Kidney glomerular epithelial cell (primary cell): ENCODE data around the gene SLC35B1.
"Not testable (repeated sequence)": the region's sequence is repeated elsewhere in the genome, so short reads cannot be mapped to it uniquely, and the experiment has no call there.

Experiments
- DNase-seq: peaks from one replicate; lab custom pipeline; 2025; lab: John Stamatoyannopoulos, UW

Gene SLC35B1

DNA sequence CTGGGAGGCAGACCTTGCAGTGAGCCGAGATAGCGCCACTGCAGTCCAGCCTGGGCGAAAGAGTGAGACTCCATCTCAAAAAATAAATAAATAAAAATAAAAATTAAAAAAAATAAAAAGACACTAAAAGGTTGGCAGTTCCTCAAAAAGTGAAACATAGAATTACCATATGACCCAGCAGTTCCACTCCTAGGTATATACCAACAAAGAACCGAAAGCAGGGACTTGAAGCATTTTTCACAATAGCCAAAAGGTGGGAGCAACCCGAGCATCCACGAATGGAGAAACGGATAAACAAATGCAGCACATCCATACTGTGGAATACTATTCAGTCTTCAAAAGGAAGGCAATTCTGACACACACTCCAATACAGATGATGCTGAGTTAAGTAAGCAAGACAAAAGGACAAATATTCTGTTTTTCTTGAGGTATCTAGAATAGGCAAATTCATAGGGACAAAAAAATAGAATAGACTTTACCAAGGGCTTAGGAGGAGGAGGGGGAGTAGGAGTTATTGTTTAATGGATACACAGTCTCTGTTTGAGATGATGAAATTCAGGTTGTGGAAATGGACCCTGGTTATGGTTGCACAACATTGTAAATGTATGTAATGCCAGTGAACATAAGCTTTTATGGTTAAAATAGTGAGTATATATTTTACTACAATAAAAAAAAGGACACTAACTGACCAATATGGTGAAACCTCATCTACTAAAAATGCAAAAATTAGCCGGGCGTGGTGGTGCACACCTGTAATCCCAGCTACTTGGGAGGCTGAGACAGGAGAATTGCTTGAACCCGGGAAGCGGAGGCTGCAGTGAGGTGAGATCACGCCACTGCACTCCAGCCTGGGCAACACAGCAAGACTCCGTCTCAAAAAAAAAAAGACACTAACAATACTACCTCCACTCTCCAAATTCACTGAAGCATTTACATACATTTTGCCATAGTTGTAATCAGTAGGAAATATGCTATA, 27.0 kb upstream of the SLC35B1 start:
- no peak for DNase-seq

DNA sequence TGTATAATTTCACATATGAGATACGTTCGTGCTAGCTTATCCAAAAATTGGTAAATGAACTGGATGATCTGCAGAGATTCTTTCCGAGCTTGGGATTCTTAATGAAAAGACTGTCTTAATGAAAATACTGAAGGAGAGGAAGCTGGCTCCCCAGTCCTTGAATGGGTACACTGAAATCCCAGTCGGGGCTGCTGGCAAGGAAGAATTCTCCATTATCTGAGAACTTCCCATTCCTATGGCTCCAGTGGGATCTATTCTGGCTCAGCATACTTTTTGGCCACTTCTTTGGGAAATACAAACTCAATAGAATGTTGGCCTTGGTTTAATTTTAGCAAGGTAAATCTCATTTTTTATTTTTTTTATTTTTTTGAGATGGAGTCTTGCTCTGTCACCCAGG, 23.7 kb upstream of the SLC35B1 start:
- DNase-seq: no peak

DNA sequence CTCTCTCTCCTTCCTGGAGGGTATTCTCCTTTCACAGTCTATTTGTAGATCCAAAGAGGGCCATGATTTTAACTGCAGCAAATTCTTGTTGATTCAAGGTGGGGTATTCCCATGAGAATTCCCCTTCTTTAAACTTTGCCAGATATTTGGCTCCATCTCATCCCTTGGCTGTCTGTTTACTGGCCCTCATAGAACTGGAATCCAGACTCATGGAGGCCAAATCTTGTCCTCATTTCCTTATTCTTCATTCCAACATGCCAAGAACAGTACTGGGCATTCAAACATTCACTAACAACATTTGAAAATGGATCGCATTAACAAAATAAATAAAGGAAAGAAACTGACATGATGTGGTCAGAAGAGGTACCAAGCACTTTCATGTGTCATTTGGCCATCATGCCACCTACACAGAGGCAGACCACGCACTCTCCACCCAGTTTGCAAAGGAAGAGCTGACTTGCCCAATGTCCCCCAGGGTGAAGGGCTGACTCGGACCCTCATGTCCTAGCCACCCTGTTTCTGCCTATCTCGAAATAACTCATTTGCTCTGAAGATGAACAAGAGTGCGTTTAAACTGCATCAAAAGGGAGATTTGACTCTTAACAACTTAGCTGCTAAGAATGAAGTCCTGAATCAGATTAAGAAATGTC, 23.1 kb upstream of the SLC35B1 start:
- DNase-seq: no peak

DNA sequence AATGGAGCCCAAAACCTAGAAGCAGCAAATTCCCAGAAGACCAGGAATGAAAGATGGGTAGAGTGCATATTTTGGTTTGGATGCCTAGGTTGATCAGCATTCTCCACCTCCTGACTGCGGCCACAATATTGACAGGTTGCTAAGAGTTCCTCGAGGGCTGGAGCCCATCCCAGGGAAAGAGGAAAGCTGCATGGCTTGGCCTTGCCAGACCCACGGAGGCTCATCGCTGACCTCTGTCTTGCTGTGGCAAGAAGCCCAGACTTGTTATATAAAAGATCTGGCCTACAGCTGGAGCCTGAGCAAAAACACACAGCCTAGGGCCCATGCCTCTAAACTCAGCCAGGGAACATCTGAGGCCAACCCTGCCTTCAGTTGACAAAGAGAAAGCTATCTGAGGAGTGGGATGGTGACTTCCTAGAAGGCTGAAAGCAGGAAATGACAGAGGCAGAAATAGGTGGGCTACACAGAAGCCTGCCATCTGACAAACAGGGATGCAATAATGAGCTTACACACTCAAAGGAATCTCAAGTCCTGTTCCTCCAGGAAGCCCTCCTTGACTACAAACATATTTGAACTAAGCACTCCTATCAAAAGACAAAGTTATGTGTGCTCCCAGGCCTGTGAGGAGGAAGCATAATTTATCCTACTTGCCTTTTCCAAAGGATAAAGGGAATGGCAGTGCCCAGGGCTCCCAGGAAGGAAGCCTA, 22.5 kb upstream of the SLC35B1 start:
- no peak for DNase-seq

DNA sequence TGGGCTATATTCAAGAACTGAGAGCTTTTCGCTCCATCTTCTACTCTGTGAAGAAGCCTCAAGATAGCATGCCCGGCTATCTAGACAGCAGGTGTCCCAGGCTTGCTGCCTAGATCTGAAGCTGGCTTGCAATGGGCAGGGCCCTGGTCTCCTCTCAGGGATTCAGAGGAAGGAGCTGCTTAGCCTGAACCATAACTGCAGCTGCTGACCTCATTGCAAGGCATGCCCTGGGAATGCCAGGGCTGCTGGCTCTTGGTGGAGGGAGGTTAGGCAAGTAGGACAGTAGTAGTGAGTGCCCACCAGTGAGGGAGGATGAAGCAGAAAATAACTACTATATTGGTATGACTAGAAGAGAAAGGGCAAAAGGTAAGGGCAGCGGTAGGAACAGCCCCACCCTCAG, 21.3 kb upstream of the SLC35B1 start:
- no peak for DNase-seq

DNA sequence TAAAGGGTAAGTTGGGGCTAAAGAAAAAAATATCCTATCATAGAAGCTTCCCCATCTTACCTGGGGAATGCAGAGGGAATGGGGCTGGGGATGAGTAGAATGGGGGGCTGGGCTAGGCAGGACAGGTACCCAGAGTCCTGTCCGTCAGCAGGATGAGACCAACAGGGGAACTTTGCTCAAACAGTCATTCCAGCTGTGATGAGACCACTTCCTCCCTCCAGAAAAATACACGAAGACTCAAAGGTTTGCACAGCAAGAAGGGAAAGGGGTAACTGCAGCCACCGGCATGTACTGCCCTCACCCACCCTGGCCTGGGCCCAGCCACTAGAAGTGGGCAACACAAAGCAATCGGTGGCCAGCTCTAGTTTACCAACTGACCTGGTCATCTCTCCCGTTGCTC, 20.7 kb upstream of the SLC35B1 start:
- no peak for DNase-seq

DNA sequence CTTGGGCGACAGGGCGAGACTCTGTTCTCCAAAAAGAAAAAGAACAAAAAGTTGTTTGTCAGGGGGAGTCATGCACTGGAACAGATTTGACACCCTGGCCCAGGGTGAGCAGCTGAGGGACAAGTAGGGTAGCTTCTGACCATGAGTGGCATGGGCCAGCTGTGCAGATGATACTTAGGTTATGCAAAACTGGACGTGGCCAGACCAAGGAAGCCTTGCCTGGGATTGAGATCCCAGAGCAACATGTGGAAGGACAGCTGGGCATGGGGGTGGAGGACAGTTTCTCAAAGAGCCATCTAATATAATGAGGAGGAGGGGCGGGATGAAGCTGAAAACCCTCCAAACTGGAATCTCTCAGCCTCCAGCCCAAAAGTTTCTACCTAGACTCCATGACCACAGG, 19.6 kb upstream of the SLC35B1 start:
- DNase-seq: no peak

DNA sequence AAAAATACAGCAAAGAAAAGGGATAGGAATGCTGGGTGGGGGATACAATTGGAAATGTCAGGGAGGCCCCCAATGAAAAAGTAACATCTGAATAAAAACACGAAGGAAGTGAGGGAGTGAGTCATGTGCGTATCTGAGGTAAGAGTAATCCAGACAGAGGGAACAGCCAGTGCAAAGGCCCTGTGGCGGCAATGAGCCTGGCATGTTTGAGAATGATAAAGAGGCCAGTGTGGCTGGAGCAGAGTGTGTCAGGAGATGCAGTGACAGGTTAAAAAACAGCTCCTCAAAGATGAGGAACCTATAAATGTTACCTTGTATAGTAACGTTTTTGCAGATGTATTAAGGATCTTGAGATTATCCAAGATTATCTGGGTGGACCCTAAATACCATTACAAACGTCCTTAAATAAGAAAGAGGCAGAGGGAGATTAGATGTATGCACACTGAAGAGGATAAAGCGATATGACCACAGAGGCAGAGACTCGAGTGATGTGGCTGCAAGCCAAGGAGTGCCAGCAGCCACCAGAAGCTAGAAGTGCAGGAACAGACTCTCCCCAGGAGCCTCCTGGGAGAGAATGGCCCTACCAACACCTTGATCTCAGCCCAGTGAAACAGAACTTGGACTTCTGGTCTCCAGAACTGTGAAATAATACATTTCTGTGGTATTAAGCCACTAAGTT, 17.8 kb upstream of the SLC35B1 start:
- DNase-seq: no peak

DNA sequence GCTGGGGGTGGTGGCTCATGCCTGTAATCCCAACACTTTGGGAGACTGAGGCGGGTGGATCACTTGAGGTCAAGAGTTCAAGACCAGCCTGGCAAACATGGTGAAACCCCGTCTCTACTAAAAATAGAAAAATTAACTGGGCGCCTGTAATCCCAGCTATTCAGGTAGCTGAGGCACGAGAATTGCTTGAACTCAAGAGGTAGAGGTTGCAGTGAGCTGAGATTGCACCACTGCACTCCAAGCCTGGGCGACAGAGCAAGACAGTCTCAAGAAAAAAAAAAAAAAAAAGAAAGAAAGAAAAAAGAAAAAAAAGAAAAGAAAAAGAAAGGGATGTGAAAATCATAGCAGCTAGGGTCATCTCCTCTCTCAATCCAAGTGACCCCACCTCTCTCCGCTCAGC, 16.8 kb upstream of the SLC35B1 start:
- not testable (repeated sequence) for DNase-seq

DNA sequence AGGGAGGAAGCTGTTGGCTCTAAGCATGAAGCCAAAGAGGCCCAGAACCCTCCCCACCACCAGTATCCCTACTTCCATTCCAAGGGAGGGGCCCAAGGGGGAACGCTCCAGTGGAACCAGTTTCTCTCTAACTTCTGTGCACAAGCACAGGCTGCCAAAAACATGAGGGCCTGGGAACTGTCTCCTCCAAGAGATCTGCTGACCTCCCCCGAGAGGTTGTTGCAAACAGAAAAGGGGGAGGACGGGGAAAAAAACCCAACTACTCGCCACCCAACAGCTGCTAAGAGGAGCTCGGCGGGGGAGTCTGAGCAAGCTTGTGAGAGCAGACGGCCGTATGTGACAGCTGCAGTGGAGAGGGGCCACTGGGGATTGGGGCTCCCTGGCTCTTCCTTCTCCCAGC, 15.7 kb upstream of the SLC35B1 start:
- DNase-seq: no peak

DNA sequence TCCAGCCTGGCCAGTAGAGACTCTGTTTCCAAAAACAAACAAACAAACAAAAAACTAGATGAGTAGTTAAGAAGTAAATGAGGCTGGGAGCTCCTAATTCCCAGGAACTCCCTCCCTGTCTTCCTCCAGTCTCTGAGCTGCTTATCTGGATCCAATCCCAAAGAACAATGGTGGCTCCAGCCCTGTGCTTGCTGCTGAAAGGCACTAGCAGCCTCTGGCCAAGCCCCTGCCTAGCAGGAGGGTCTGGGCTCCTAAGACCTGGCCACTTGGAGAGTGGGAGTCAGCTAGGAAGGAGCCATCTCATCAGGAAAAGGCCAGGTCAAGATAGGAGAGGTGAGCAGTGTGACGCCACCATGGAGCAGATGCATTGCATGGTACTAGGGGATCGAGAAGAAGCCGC, 14.3 kb upstream of the SLC35B1 start:
- no peak for DNase-seq

DNA sequence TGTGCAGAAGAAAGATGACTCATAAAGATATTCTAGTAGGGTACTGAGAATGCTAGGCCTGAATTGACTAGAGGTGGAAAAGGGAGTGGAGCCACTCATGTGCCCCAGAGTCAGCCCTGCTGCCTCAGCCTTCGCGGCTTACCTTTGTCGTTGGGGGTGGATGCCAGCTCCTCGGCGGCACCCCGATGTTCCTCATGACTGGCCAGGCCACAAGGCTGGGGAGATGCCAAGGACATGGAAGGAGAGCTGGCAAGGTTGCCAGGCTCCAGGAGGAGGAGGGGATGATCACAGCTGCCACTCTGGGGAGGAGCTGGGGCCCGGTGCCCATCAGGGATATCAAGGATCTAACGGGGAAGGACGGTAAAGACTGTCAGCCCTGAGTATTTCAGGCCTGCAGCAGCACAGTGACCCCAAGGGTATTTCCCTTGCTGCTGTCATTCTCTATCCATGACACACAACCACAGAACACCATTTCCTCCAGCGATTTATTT, 9.7 kb upstream of the SLC35B1 start:
- no peak for DNase-seq

DNA sequence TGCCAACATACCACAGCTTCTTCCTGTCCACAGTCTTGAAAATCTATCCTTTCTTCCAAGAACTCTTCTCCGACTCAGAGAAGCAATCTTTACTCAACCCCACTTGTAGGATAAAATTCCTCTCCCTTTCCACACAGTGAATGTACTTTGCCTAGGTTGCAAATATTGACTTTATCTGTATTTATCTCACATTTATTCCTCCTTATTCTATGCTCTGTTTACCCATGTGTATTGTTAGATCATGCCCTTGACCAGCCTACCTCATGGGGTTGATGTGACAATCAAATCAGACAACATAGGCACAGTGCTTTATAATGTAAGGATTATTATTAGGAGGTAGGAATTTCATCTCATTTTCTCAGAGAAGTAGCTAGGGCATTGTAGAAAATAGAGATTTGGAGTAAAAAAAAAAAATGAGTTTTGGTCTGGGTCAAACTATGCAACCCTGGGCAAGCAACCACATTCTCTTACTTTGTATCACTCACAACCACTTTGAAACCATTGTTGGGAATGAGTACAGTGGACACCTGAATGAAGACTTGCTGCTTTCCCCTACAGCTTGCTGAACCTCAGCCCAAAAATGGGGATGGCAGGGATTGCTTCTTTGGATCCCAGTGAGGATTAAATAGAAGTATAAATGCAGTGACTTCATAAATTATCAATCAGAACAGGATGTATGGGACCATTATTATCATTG, 9.1 kb upstream of the SLC35B1 start:
- no peak for DNase-seq

DNA sequence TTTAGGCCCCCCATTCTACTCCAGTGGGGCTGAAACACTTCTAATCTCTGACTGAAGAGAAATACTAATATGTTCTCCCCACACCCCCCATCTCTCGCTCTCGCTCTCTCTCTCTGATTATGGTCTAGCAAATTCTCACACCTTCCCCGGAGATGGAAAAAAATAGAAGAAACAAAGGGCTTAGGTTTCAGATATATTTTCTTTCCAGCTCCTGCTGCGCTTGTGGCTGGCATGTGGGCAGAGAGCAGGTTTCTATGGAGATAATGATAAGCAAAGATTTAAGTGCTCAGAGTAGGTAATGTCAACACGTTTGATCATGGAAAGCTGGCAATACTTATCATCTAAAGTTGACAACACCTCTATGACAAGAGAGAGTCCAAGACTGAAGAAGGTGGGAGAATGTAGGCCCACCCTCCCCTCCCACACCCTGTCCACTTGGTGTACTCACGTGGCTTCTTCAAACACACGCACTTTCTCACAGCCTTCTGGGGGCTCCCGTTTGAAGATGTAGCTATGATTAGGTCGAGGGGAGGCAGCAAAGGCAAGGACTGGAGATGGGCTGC, 8.0 kb upstream of the SLC35B1 start:
- no peak for DNase-seq

DNA sequence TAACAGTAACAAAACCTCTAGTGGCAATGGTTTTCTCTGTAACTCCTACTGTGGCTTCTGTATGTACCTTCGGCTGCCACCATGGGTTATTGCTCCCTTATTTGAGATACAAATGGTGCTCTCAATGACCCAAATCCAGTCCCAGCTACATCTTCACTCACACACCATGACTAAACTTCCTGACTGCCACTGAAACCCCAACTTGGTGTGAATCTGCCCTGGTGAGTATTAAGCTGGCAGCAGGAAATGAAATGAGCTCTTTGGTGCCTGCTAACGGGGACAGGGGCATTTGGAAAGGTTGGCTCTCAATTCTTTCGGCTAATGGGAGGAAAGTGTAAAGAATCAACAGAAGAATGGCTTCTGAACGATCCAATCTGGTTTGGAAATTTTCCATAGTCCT, 7.5 kb upstream of the SLC35B1 start:
- no peak for DNase-seq

DNA sequence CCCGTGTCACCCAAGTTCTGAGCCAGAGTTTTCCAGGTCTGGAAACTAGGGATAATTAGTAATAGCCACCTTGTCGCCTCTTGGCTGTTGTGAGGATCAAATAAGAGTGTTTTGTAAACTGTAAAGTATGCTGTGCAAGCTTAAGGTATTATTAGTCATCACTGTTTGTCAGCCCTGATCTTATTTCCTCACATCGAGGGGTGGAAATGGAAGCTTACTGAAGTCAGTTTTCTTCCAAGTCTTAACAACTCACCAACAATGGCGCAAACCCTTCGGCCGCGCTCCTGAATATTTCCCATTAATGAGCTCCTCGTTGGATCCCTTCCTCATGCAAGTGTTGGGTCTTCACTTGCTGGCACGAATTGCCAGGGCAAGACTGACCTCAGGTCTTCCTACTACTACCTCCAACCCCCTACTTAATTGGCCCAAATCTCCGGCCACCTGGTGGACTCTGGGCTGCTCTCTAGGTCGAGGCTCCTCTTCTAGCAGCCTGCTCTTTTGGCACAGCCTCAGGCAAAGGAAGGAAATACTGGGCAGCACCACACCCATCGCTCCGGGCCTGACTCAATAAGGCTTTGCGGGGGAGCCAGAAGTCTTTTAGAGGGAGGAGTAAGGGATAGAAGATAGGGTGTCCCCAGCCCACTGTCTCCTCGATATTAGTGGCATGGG, 885 bp upstream of the SLC35B1 start:
- DNase-seq: no peak

DNA sequence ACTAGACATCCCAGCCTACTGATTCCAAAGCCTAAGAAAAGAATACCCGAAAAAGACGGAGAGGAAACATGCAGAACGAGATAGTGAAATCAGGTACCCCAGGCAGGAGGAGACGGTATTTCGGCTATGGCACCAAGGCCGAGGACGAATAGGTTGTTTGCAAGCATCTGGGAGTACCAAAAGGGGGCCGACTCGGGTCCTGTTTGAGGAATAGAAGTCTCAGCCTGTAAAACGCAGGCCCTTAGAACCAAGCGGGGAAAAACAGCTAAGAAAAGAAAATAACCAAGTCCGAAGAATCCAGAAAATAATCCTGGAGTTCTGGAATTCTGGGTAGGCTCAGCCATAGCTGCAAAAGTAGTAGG, 537 bp downstream of the SLC35B1 start:
- DNase-seq: no peak

DNA sequence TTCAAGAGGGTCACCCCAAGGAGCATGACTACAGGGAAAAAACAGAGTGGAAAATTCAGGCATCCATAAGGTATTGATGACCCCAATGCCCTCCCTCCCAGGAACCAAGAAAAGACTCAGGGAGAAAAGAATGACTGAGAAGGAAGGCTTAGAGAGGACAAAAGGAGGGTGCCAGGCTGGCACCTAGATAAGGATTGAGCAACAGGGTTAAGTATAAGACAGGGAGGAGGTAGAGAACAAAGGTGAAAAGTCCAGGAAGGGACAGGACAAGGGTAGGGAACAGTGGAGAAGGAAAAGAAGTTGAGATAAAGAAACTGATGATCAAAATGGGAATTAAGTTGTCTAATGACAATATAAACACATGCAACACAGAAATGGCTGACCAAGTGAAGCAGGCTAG, 2.5 kb downstream of the SLC35B1 start:
- DNase-seq: no peak

DNA sequence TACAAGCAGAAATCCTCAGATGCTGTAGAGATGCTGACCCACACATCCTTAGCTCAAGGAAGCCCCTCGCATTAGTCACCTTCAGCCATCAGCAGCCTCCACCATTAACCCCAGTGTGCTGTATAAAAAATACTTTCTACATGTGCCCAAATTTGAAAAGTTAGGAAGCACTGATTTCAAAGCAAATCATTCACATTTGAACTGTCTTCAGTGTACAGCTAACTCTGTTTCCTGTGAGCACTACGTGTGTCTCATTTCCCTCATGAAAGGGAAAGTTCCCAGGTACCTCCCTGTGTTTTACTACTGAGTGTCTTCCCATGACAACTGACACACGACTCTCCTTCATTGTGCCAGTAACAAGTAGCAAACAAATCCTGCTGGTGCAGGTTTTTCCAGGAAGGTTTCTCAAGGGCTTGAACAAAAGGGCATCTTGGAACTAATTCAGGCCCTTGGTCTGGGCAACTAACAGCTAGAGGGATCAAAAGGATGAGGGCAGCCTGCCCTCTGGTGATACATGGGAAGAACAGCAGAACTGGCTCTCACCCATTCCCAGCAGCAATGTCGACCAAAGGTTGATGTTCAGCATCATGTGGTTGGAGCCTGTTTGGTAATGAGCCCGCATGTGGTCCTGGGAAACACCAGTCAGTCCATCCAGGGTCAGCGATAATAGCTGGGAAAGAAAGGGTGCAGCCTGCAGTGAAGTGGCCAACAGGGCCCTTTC, 4.0 kb downstream of the SLC35B1 start:
- DNase-seq: peak; percentile 23

DNA sequence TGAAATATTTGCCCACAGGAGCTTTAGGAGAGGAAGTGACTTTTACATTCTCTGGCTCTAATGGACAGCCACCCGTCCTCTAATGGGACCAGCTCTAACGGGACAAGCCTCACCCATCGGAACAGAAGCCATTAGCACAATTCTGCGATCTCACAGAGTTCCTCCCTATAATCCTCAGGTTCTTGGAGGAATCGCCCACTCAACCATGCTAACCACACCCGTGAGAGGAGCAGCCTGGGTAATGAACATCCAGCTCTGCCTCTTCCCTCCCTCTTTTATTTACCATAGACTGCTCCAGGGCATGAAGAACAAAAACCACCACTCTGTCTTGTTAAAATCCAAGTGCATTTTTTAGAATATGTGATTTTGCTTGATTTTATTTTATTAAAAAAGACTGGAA, 6.8 kb downstream of the SLC35B1 start:
- no peak for DNase-seq
